HepG2 (cell line): ENCODE data around the gene CDC42BPG. TPM values are rescaled to one million over a fixed set of nuclear protein-coding genes. Genes with fewer than 3 reads are reported as not detected.
A peak's percentile ranks its signal among the peaks of the same experiment; 100 is the strongest.

ENCODE experiments used
- CEBPG ChIP-seq: IDR thresholded peaks from 2 replicates; pipeline ENCODE4 v1.6.1; 2016
- DR1 ChIP-seq: sonication (generic); formaldehyde crosslinking; IDR thresholded peaks from 2 replicates; pipeline ENCODE4 v1.8.0; 2021; ENCODE audit warnings: mild to moderate bottlenecking, missing genetic modification reagents, inconsistent platforms
- IRF2 ChIP-seq: IDR thresholded peaks from 2 replicates; pipeline ENCODE4 v1.6.1; 2018; ENCODE audit warnings: missing genetic modification reagents, missing compliant biosample characterization
- KAT7 ChIP-seq: IDR thresholded peaks from 2 replicates; pipeline ENCODE4 v1.6.1; 2018; ENCODE audit warnings: borderline replicate concordance, missing compliant biosample characterization
- KLF12 ChIP-seq: sonication (generic); formaldehyde crosslinking; IDR thresholded peaks from 2 replicates; pipeline ENCODE4 v1.4.0; 2020; ENCODE audit warnings: missing genetic modification reagents, borderline replicate concordance
- MEF2D ChIP-seq: sonication (generic); formaldehyde crosslinking; IDR thresholded peaks from 2 replicates; pipeline ENCODE4 v1.5.1; 2020; ENCODE audit warnings: mild to moderate bottlenecking, missing genetic modification reagents
- NFKB2 ChIP-seq: sonication (generic); formaldehyde crosslinking; IDR thresholded peaks from 2 replicates; pipeline ENCODE4 v1.4.0; 2020; ENCODE audit warnings: missing genetic modification reagents, borderline replicate concordance
- NR2C2 ChIP-seq: sonication (generic); formaldehyde crosslinking; IDR thresholded peaks from 2 replicates; pipeline ENCODE4 v1.4.0; 2020; ENCODE audit warnings: missing genetic modification reagents, mild to moderate bottlenecking, moderate library complexity, borderline replicate concordance
- THAP11 ChIP-seq: IDR thresholded peaks from 2 replicates; pipeline ENCODE4 v1.6.1; 2016; ENCODE audit warnings: missing biosample characterization, missing genetic modification reagents
- U2AF2 ChIP-seq: fragments of 200-400 bp; formaldehyde crosslinking; IDR thresholded peaks from 2 replicates; pipeline ENCODE4 v1.6.1; 2017; ENCODE audit warnings: low read depth, mild to moderate bottlenecking, low read length
- ZNF567 ChIP-seq: sonication (generic); formaldehyde crosslinking; IDR thresholded peaks from 2 replicates; pipeline ENCODE4 v1.8.1; 2023; ENCODE audit warnings: mild to moderate bottlenecking, missing genetic modification reagents, borderline replicate concordance
- ZNF776 ChIP-seq: sonication (generic); formaldehyde crosslinking; IDR thresholded peaks from 2 replicates; pipeline ENCODE4 v1.4.0; 2020; ENCODE audit warnings: mild to moderate bottlenecking, missing genetic modification reagents
- polyA plus RNA-seq, 8 experiments: library from polyadenylated mRNA; depleted of rRNA in 3 of 8; stranded (reverse) in 7 of 8; unstranded in 1 of 8; fragments of >200 nt; fragmentation: Illumina TruSeq in 4 of 8; extraction: Trizol in 4 of 8; gene quantifications; 2 replicates each; pipeline versions ENCODE4 v1.2.1 to v1.2.3, GENCODE V29; 2011 to 2016; ENCODE audit warnings: low read depth in 4 of 8, missing spikeins in 1 of 8, mixed read lengths in 1 of 8; ENCODE audit not compliant: insufficient read depth in 1 of 8
- total RNA-seq, 5 experiments: library from RNA; depleted of rRNA; stranded (reverse); fragments of >200 nt; fragmentation: Illumina TruSeq; extraction: Trizol; gene quantifications; 2 replicates each; pipeline ENCODE4 v1.2.3, GENCODE V29; 2016; ENCODE audit warnings: low read depth in 1 of 5
- TF ChIP-seq, protein P1 (sequence below): IDR thresholded peaks from 2 replicates; pipeline ENCODE4 v1.6.1; 2012; ENCODE audit warnings: low read length, improper control_type of control experiment
- TF ChIP-seq, protein P2 (sequence below): sonication (generic); formaldehyde crosslinking; IDR thresholded peaks from 2 replicates; pipeline ENCODE4 v1.4.0; 2020; ENCODE audit warnings: mild to moderate bottlenecking, missing genetic modification reagents
- TF ChIP-seq, protein P3 (sequence below): sonication (generic); formaldehyde crosslinking; IDR thresholded peaks from 2 replicates; pipeline ENCODE4 v1.4.0; 2020; ENCODE audit warnings: mild to moderate bottlenecking, missing genetic modification reagents, borderline replicate concordance
- TF ChIP-seq, protein P4 (sequence below): sonication (generic); formaldehyde crosslinking; IDR thresholded peaks from 2 replicates; pipeline ENCODE4 v1.8.0; 2022; ENCODE audit warnings: missing genetic modification reagents, mild to moderate bottlenecking, inconsistent platforms, borderline replicate concordance
- TF ChIP-seq, protein P5 (sequence below), 2 experiments: sonication (generic) in 1 of 2; formaldehyde crosslinking in 1 of 2; IDR thresholded peaks; 2 replicates each; pipeline versions ENCODE4 v1.4.0 to v1.6.1; 2018 to 2020; ENCODE audit warnings: missing genetic modification reagents in 2 of 2, borderline replicate concordance in 1 of 2, low read depth in 1 of 2, mild to moderate bottlenecking in 1 of 2, missing biosample characterization in 1 of 2

Gene CDC42BPG
- total and polyA plus RNA-seq, 2 of the 13 experiments (the other 11 are each of a cell fraction or from before 2014, with no cell fraction given), result 0.55 to 1.4 TPM

DNA sequence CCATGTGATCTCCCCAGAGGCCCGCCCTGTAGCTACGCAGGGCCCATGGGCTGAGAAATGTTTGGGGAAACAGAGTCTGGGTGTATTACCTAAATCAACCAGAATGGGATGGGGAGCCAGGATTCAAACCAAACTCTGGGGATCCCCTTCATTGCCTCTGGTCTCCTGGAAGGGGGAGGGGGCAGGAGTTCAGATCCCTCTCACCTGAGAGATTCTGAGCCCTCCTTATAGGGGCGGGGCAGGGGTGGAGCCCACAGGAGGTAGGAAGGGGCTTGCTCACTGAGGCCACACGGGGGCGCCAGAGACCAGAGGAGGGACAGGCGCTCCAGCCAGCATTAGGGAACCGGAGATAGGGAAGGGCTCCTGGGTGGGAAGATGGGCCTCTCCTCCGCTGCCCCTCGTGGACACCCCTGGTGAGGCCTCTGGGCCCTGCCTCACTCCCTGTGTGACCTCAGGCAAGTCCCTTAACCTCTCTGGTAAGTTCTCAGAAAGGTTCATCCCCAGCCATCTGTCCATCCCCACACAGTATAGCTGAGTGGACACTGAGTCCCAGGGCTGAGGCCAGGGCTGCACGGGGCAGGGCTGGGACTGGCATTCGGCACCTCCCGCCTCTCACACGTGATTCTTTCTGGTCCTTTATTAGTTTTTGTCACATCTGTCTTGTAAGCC lies 2.7 kb upstream of the CDC42BPG start (continued):
- no peak for TF ChIP-seq DR1 (CRISPR knock-in tag)
- TF ChIP-seq, protein P1, sequence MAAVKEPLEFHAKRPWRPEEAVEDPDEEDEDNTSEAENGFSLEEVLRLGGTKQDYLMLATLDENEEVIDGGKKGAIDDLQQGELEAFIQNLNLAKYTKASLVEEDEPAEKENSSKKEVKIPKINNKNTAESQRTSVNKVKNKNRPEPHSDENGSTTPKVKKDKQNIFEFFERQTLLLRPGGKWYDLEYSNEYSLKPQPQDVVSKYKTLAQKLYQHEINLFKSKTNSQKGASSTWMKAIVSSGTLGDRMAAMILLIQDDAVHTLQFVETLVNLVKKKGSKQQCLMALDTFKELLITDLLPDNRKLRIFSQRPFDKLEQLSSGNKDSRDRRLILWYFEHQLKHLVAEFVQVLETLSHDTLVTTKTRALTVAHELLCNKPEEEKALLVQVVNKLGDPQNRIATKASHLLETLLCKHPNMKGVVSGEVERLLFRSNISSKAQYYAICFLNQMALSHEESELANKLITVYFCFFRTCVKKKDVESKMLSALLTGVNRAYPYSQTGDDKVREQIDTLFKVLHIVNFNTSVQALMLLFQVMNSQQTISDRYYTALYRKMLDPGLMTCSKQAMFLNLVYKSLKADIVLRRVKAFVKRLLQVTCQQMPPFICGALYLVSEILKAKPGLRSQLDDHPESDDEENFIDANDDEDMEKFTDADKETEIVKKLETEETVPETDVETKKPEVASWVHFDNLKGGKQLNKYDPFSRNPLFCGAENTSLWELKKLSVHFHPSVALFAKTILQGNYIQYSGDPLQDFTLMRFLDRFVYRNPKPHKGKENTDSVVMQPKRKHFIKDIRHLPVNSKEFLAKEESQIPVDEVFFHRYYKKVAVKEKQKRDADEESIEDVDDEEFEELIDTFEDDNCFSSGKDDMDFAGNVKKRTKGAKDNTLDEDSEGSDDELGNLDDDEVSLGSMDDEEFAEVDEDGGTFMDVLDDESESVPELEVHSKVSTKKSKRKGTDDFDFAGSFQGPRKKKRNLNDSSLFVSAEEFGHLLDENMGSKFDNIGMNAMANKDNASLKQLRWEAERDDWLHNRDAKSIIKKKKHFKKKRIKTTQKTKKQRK, result no peak
- peak; percentile 76 for TF ChIP-seq THAP11 (CRISPR knock-in tag)
- TF ChIP-seq KLF12, result no peak
- TF ChIP-seq IRF2, result peak; percentile 40; the same call in 1 of the 2 replicates
- TF ChIP-seq NFKB2 (CRISPR knock-in tag), result no peak
- no peak for TF ChIP-seq ZNF776 (CRISPR knock-in tag)
- TF ChIP-seq, protein P2, sequence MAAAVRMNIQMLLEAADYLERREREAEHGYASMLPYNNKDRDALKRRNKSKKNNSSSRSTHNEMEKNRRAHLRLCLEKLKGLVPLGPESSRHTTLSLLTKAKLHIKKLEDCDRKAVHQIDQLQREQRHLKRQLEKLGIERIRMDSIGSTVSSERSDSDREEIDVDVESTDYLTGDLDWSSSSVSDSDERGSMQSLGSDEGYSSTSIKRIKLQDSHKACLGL (CRISPR knock-in tag), result no peak
- TF ChIP-seq ZNF567 (CRISPR knock-in tag), result peak; percentile 41; the same call in 1 of the 2 replicates
- TF ChIP-seq, protein P3, sequence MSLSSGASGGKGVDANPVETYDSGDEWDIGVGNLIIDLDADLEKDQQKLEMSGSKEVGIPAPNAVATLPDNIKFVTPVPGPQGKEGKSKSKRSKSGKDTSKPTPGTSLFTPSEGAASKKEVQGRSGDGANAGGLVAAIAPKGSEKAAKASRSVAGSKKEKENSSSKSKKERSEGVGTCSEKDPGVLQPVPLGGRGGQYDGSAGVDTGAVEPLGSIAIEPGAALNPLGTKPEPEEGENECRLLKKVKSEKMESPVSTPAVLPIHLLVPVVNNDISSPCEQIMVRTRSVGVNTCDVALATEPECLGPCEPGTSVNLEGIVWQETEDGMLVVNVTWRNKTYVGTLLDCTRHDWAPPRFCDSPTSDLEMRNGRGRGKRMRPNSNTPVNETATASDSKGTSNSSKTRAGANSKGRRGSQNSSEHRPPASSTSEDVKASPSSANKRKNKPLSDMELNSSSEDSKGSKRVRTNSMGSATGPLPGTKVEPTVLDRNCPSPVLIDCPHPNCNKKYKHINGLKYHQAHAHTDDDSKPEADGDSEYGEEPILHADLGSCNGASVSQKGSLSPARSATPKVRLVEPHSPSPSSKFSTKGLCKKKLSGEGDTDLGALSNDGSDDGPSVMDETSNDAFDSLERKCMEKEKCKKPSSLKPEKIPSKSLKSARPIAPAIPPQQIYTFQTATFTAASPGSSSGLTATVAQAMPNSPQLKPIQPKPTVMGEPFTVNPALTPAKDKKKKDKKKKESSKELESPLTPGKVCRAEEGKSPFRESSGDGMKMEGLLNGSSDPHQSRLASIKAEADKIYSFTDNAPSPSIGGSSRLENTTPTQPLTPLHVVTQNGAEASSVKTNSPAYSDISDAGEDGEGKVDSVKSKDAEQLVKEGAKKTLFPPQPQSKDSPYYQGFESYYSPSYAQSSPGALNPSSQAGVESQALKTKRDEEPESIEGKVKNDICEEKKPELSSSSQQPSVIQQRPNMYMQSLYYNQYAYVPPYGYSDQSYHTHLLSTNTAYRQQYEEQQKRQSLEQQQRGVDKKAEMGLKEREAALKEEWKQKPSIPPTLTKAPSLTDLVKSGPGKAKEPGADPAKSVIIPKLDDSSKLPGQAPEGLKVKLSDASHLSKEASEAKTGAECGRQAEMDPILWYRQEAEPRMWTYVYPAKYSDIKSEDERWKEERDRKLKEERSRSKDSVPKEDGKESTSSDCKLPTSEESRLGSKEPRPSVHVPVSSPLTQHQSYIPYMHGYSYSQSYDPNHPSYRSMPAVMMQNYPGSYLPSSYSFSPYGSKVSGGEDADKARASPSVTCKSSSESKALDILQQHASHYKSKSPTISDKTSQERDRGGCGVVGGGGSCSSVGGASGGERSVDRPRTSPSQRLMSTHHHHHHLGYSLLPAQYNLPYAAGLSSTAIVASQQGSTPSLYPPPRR (CRISPR knock-in tag), result no peak
- TF ChIP-seq U2AF2, result no peak
- TF ChIP-seq NR2C2 (CRISPR knock-in tag), result no peak
- no peak for TF ChIP-seq CEBPG
- no peak for TF ChIP-seq KAT7
- TF ChIP-seq, protein P4, sequence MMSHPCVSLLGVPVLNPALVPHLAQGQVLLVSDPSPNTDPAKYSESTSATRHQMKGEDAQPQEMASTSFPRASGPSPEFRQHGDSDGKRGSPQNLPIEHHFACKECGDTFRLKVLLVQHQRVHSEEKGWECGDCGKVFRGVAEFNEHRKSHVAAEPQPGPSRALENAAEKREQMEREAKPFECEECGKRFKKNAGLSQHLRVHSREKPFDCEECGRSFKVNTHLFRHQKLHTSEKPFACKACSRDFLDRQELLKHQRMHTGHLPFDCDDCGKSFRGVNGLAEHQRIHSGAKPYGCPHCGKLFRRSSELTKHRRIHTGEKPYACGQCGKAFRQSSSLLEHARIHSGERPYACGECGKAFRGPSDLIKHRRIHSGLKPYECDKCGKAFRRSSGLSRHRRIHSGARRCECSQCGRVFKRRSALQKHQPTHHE (CRISPR knock-in tag), result no peak
- TF ChIP-seq MEF2D (CRISPR knock-in tag), result no peak
- TF ChIP-seq, protein P5, sequence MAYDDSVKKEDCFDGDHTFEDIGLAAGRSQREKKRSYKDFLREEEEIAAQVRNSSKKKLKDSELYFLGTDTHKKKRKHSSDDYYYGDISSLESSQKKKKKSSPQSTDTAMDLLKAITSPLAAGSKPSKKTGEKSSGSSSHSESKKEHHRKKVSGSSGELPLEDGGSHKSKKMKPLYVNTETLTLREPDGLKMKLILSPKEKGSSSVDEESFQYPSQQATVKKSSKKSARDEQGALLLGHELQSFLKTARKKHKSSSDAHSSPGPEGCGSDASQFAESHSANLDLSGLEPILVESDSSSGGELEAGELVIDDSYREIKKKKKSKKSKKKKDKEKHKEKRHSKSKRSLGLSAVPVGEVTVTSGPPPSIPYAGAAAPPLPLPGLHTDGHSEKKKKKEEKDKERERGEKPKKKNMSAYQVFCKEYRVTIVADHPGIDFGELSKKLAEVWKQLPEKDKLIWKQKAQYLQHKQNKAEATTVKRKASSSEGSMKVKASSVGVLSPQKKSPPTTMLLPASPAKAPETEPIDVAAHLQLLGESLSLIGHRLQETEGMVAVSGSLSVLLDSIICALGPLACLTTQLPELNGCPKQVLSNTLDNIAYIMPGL (CRISPR knock-in tag; IDR thresholded peaks at IDR 0.05; ENCODE audit: borderline replicate concordance in 1 of 2, low read depth in 1 of 2), result peak; percentile 53 to 76
